ENCODE data around the gene OGN.

The OGN gene

GRCh38 chr9:92342825-92343488, 61.4 kb downstream of the OGN start:
- no peak for DNase-seq (ENCODE audit: low read depth)

DNA sequence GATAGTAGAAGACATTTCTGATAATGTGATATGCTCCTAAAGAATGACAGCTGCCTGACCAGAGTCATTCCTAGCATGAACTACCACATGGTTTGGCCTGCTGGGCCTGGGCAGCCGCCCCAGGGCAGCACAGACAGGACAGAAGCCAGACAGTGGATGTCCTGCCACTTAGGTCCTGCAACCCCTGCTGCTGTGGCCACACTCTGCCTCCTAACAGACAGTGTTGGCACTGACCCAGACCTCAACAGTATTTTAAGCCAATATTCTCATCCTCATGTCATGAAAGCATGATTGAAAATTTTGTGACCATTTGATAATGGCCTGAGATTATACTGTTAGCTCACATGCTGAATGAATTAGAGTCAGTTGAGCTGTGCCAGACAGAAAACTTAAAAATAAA, 62.8 kb downstream of the OGN start:
- DNase-seq (ENCODE audit: low read depth) = no peak

DNA sequence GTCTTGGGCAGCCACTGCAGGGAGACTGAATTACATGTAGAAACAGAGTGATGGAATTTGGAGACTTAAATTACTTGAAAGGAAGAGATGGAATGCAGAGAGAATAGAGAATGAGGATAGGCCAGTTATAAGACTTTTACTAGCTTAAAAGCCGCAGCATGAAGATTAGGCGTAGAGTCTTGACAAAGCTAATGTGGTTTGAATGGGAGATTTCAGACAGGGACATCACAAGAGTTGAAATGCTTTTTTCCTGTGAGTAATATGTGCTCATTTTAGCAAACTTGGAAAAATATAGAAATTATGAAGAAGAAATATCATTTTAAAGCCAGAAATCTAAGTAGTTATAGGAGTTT, 71.1 kb downstream of the OGN start:
- no peak for DNase-seq (ENCODE audit: low read depth)

All from stimulated activated CD8-positive, alpha-beta memory T cell treated with anti-CD3 and anti-CD28 coated beads, Interleukin-15, amount 100 ng/mL, for 1 hour (primary cell).